Panc1 (cell line): ENCODE measurements around the gene PPARD. TPM values are rescaled to one million over a fixed set of nuclear protein-coding genes. Genes with fewer than 3 reads are reported as not detected.

ENCODE experiments used
- ATAC-seq: fragments of 200-7000 bp; cut with Tn5 transposase; 2 replicates; pipeline ENCODE4 v1.9.1; 2020; ENCODE audit warnings: mild to moderate bottlenecking, moderate library complexity
- BruUV-seq: library from RNA; stranded (reverse); fragments of 400-500 nt; replicated peaks from 2 replicates; lab custom pipeline; 2021; lab: Mats Ljungman, UMichigan
- CTCF ChIA-PET: fragments of 300-600 bp; sonication (Branson Sonifier 250); formaldehyde crosslinking; loops from one replicate; lab custom pipeline; 2022; ENCODE audit warnings: antibody characterized with exemption; lab: Charles Lee
- POLR2A ChIA-PET: fragments of 300-600 bp; sonication (Branson Sonifier 250); formaldehyde crosslinking; loops from one replicate; lab custom pipeline; 2022; ENCODE audit warnings: antibody characterized with exemption; lab: Charles Lee
- DNase-seq: peaks from one replicate; pipeline ENCODE4 v3.0.0-alpha.2; 2010; ENCODE audit warnings: low read depth, low spot score
- H3K27ac ChIP-seq: 2 replicates; pipeline ENCODE4 v1.5.1; 2011; ENCODE audit warnings: mild to moderate bottlenecking, low read length, inconsistent platforms
- H3K27me3 ChIP-seq: fragments of 200-500 bp; sonication (Bioruptor generic); 2 replicates; pipeline ENCODE4 v1.6.0; 2014; ENCODE audit warnings: low read length, inconsistent platforms; ENCODE audit not compliant: control insufficient read depth, insufficient read depth
- H3K36me3 ChIP-seq: fragments of 200-500 bp; sonication (Bioruptor generic); 2 replicates; pipeline ENCODE4 v1.5.1; 2014; ENCODE audit warnings: inconsistent platforms, mild to moderate bottlenecking, low read length, moderate library complexity; ENCODE audit not compliant: control insufficient read depth, insufficient read depth
- H3K4me1 ChIP-seq: 2 replicates; pipeline ENCODE4 v1.5.1; 2011; ENCODE audit warnings: inconsistent platforms, mild to moderate bottlenecking, low read length, moderate library complexity; ENCODE audit not compliant: control insufficient read depth, insufficient read depth
- H3K4me3 ChIP-seq, 2 experiments: 2 replicates each; pipeline ENCODE4 v1.5.1; 2011 to 2012; ENCODE audit warnings: low read depth in 2 of 2, low read length in 2 of 2, mild to moderate bottlenecking in 2 of 2, inconsistent platforms in 1 of 2, moderate library complexity in 1 of 2
- H3K9me3 ChIP-seq: fragments of 200-500 bp; sonication (Bioruptor generic); 2 replicates; pipeline ENCODE4 v1.5.1; 2014; ENCODE audit warnings: low read depth, mild to moderate bottlenecking, inconsistent platforms, low read length, moderate library complexity; ENCODE audit not compliant: control insufficient read depth, insufficient read depth
- CTCF ChIP-seq: fragments of 450-650 bp; IDR thresholded peaks from 2 replicates; pipeline ENCODE4 v1.5.1; 2017; ENCODE audit warnings: mild to moderate bottlenecking
- POLR2AphosphoS5 ChIP-seq: IDR thresholded peaks from 2 replicates; pipeline ENCODE4 v1.6.1; 2012; ENCODE audit warnings: mild to moderate bottlenecking, low read depth, low read length, moderate library complexity
- SIN3A ChIP-seq: IDR thresholded peaks from 2 replicates; pipeline ENCODE4 v1.6.1; 2012; ENCODE audit warnings: low read depth, mild to moderate bottlenecking, low read length, moderate library complexity, borderline replicate concordance; ENCODE audit not compliant: insufficient read depth
- TCF7L2 ChIP-seq: IDR thresholded peaks from 2 replicates; pipeline ENCODE4 v1.6.1; 2011; ENCODE audit warnings: mild to moderate bottlenecking, low read depth, low read length, inconsistent platforms
- in situ Hi-C: cut with HindIII; loops from 2 replicates; pipeline ENCODE4 v1.10.0; 2016; ENCODE audit warnings: low sequenced_read_pairs, low pct_unique_long_range_greater_than_20kb
- intact Hi-C: fragments of 100-400 bp; cut with micrococcal nuclease; formaldehyde crosslinking; loops from one replicate; pipeline ENCODE4 v1.10.0; 2022; ENCODE audit not compliant: unreplicated experiment
- total RNA-seq: library from RNA; stranded (reverse); gene quantifications from one replicate; pipeline ENCODE4 v1.2.1, GENCODE V29; 2021; ENCODE audit not compliant: unreplicated experiment
- TF ChIP-seq, protein P1 (sequence below), 2 experiments: IDR thresholded peaks; 2 replicates each; pipeline ENCODE4 v1.6.1; 2011 to 2012; ENCODE audit warnings: low read depth in 2 of 2, control low read depth in 1 of 2, low read length in 1 of 2, mild to moderate bottlenecking in 1 of 2, moderate library complexity in 1 of 2; ENCODE audit not compliant: insufficient read depth in 1 of 2

PPARD gene
- total RNA-seq, 1 experiment from 2014 or later, result 14.4 TPM

DNA sequence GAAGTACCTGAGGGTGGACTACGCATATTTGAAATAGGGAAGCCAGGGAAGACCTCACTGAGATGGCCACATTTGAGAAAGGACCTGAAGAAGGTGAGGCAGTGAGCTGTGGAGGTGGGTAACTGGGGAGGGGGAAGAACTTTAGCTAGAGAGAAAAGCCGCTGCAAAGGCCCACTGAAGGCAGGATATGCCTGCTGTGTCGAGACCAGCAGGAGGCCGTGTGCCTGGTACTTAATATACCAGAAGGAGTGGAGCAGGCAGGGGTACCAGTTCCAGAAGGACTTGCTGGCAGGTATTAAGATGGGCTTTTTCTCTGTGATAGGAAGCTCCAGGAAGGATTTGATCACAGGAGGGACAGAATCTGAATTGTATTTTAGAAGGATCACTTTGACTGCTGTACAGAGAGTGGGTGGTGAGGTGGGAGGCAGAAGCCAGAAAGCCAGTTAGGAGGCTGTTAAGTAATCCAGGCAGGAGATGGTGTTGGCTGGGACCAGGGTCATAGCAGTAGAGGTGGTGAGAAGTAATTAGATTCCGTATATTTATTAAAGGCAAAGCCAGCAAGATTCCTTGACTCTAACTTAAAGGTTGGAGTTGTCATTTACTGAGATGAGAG lies 55.6 kb downstream of the PPARD start:
- BruUV-seq, result no TSS peak
- DNase-seq, result no peak
- no peak for TF ChIP-seq TCF7L2
- TF ChIP-seq CTCF, result no peak
- TF ChIP-seq, protein P1, sequence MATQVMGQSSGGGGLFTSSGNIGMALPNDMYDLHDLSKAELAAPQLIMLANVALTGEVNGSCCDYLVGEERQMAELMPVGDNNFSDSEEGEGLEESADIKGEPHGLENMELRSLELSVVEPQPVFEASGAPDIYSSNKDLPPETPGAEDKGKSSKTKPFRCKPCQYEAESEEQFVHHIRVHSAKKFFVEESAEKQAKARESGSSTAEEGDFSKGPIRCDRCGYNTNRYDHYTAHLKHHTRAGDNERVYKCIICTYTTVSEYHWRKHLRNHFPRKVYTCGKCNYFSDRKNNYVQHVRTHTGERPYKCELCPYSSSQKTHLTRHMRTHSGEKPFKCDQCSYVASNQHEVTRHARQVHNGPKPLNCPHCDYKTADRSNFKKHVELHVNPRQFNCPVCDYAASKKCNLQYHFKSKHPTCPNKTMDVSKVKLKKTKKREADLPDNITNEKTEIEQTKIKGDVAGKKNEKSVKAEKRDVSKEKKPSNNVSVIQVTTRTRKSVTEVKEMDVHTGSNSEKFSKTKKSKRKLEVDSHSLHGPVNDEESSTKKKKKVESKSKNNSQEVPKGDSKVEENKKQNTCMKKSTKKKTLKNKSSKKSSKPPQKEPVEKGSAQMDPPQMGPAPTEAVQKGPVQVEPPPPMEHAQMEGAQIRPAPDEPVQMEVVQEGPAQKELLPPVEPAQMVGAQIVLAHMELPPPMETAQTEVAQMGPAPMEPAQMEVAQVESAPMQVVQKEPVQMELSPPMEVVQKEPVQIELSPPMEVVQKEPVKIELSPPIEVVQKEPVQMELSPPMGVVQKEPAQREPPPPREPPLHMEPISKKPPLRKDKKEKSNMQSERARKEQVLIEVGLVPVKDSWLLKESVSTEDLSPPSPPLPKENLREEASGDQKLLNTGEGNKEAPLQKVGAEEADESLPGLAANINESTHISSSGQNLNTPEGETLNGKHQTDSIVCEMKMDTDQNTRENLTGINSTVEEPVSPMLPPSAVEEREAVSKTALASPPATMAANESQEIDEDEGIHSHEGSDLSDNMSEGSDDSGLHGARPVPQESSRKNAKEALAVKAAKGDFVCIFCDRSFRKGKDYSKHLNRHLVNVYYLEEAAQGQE (IDR thresholded peaks at IDR 0.05; ENCODE audit: insufficient read depth in 1 of 2, low read depth in 2 of 2, low read length in 1 of 2), result no peak
- no peak for TF ChIP-seq SIN3A
- no peak for TF ChIP-seq POLR2AphosphoS5
- H3K36me3 ChIP-seq, result no peaks in the 10 kb centered on the region
- no peaks in the 10 kb centered on the region for H3K9me3 ChIP-seq
- no peak overlapping the region for H3K27ac ChIP-seq
- H3K4me3 ChIP-seq, result no peak overlapping the region
- no peaks in the 10 kb centered on the region for H3K27me3 ChIP-seq
- intact Hi-C loops, result no loop called here
- ChIA-PET POLR2A (no interaction called here), CTCF (no interaction called here)
- peaks cover 6% of the 10 kb centered on the region; the same call in 1 of the 2 replicates for H3K4me1 ChIP-seq
- in situ Hi-C loops, result no loop called here
- no peak for ATAC-seq

DNA sequence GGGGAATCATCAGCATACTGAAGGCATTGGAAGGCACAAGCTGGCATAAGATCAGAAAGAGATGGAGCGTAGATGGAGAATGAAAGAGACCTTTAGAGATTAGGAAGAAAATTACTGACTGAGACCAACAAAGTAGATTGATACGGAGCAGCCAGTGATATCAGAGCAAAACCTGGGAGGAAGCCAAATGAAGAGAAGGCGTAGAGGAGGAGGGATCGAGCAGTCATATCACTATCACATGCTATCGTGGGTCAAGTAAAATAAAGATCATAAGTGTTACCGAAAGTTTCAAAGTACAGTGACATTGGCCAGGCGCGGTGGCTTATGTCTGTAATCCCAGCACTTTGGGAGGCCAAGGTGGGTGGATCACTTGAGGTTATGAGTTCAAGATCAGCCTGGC lies 56.2 kb downstream of the PPARD start:
- Histone ChIP-seq H3K9me3 (no peaks in the 10 kb centered on the region), H3K27ac (no peak overlapping the region), H3K4me3 (no peak overlapping the region), H3K4me1 (peaks cover under 1% of the 10 kb centered on the region; the same call in 1 of the 2 replicates), H3K36me3 (no peaks in the 10 kb centered on the region), H3K27me3 (no peaks in the 10 kb centered on the region)
- DNase-seq (no peak), ATAC-seq (no peak)
- ChIA-PET POLR2A (no interaction called here), CTCF (no interaction called here)
- BruUV-seq, result no TSS peak
- in situ Hi-C loops, result no loop called here
- intact Hi-C loops, result no loop called here
- TF ChIP-seq SIN3A, result no peak
- no peak for TF ChIP-seq TCF7L2
- TF ChIP-seq, protein P1 (IDR thresholded peaks at IDR 0.05; ENCODE audit: insufficient read depth in 1 of 2, low read depth in 2 of 2, low read length in 1 of 2), result no peak
- no peak for TF ChIP-seq POLR2AphosphoS5
- TF ChIP-seq CTCF, result no peak
